CD4-positive, alpha-beta T cell (primary cell): ENCODE data around the gene SMIM3. TPM values are rescaled to one million over a fixed set of nuclear protein-coding genes. Genes with fewer than 3 reads are reported as not detected.

ENCODE experiments used
- ATAC-seq: fragments of 200-7000 bp; cut with Tn5 transposase; one replicate; pipeline ENCODE4 v1.10.0; 2022; ENCODE audit warnings: mild to moderate bottlenecking; ENCODE audit not compliant: poor library complexity
- CTCF ChIA-PET: fragments of 350-600 bp; sonication (Branson Sonifier 250); formaldehyde crosslinking; loops from one replicate; lab custom pipeline; 2021; ENCODE audit warnings: antibody characterized with exemption, inconsistent platforms; lab: Charles Lee
- POLR2A ChIA-PET: fragments of 350-600 bp; sonication (Branson Sonifier 250); formaldehyde crosslinking; loops from one replicate; lab custom pipeline; 2021; ENCODE audit warnings: antibody characterized with exemption, inconsistent platforms; lab: Charles Lee
- DNase-seq, 14 experiments: peaks; one replicate each; pipeline ENCODE4 v3.0.0-alpha.2; 2013 to 2020; ENCODE audit warnings: mixed read lengths in 2 of 14
- H3K27ac ChIP-seq, 2 donors: one replicate each; pipeline versions ENCODE4 v1.5.1 to v1.7.0; 2013; ENCODE audit warnings: low read length in 2 of 2, low read depth in 1 of 2, mild to moderate bottlenecking in 1 of 2
- H3K27me3 ChIP-seq, 2 experiments: 1 replicate in 1 of 2; 2 replicates in 1 of 2; pipeline versions ENCODE4 v1.6.1 to v1.7.0; 2013; ENCODE audit warnings: low read length in 2 of 2, control low read depth in 1 of 2, mild to moderate bottlenecking in 1 of 2, moderate library complexity in 1 of 2; ENCODE audit not compliant: insufficient read depth in 2 of 2, control insufficient read depth in 1 of 2
- H3K36me3 ChIP-seq: one replicate; pipeline ENCODE4 v1.6.1; 2013; ENCODE audit warnings: low read length, control low read depth; ENCODE audit not compliant: insufficient read depth
- H3K4me1 ChIP-seq: one replicate; pipeline ENCODE4 v1.6.1; 2013; ENCODE audit warnings: low read length, control low read depth; ENCODE audit not compliant: insufficient read depth
- H3K4me3 ChIP-seq: one replicate; pipeline ENCODE4 v1.5.1; 2013; ENCODE audit warnings: mild to moderate bottlenecking, low read length, moderate library complexity
- H3K9me3 ChIP-seq, 2 experiments: 1 replicate in 1 of 2; 2 replicates in 1 of 2; pipeline versions ENCODE4 v1.6.1 to v1.7.0; 2013; ENCODE audit warnings: low read length in 2 of 2, mild to moderate bottlenecking in 2 of 2, control low read depth in 1 of 2, moderate library complexity in 1 of 2; ENCODE audit not compliant: control insufficient read depth in 1 of 2, insufficient read depth in 1 of 2
- H3K27ac Mint-ChIP-seq: one replicate; pipeline ENCODE4 v1.8.0; 2020; ENCODE audit warnings: mixed read lengths
- H3K27me3 Mint-ChIP-seq: one replicate; pipeline ENCODE4 v1.8.0; 2021; ENCODE audit warnings: mixed read lengths
- H3K36me3 Mint-ChIP-seq: one replicate; pipeline ENCODE4 v1.8.0; 2021; ENCODE audit warnings: low read depth, mixed read lengths
- H3K4me1 Mint-ChIP-seq: one replicate; pipeline ENCODE4 v1.8.0; 2021; ENCODE audit warnings: low read depth, mixed read lengths
- H3K4me3 Mint-ChIP-seq: one replicate; pipeline ENCODE4 v1.8.0; 2020; ENCODE audit warnings: mild to moderate bottlenecking, mixed read lengths
- H3K9me3 Mint-ChIP-seq: one replicate; pipeline ENCODE4 v1.8.0; 2020; ENCODE audit warnings: mixed read lengths
- intact Hi-C, 2 experiments: fragments of 100-400 bp; cut with DNase I in 1 of 2; cut with micrococcal nuclease in 1 of 2; formaldehyde crosslinking; loops; one replicate each; pipeline versions ENCODE4 v1.15.1 to v1.9.0; 2023 to 2025; cut with DNase I, micrococcal nuclease
- total RNA-seq, 174 experiments: library from RNA in 2 of 174; stranded (reverse) in 2 of 174; gene quantifications; one replicate each; pipeline ENCODE4 v1.2.3 and lab custom pipeline; 2021 to 2026
- TF ChIP-seq, protein P1 (sequence below): fragments of 200-600 bp; IDR thresholded peaks from one replicate; pipeline ENCODE4 v1.8.0; 2022; ENCODE audit warnings: antibody characterized with exemption, mild to moderate bottlenecking

SMIM3 gene
- total RNA-seq, 2 experiments from 2014 or later = 2.9 TPM

DNA sequence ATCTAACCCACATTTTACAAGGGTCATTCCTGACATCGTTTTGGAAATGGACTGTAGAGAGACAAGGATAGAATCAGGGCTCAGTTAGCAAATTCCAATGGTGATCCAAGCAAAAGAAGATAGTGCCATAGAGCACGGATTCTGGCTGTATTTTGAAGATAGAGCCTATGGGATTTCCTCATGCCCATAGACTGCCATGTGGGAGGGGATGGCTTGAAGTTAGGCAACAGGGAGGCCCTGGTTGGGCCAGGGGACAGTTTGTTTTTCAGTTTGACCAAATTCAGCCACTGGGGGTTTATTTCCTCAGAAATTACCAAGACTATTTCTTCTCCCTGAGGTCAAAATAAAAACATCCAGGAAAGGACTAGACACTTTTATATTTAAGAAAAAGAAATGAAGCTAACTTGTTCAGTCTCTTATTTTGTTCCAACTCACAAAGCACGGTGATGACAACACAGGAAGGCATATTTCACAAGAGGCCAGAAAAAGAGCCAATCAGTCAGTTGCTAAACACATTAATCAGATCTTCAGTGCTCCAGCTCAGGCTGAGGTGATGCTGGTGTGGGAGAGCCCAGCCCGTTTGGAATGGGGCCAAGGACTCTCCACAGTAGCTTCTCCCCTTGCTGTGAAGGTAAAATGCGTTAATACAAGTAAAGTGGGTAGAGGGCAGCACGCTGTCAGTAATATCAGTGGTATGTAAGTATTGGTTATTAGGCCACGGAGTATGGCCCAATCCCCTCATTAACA lies 15.4 kb upstream of the SMIM3 start:
- TF ChIP-seq, protein P1, sequence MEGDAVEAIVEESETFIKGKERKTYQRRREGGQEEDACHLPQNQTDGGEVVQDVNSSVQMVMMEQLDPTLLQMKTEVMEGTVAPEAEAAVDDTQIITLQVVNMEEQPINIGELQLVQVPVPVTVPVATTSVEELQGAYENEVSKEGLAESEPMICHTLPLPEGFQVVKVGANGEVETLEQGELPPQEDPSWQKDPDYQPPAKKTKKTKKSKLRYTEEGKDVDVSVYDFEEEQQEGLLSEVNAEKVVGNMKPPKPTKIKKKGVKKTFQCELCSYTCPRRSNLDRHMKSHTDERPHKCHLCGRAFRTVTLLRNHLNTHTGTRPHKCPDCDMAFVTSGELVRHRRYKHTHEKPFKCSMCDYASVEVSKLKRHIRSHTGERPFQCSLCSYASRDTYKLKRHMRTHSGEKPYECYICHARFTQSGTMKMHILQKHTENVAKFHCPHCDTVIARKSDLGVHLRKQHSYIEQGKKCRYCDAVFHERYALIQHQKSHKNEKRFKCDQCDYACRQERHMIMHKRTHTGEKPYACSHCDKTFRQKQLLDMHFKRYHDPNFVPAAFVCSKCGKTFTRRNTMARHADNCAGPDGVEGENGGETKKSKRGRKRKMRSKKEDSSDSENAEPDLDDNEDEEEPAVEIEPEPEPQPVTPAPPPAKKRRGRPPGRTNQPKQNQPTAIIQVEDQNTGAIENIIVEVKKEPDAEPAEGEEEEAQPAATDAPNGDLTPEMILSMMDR = no peak
- POLR2A ChIA-PET = interaction anchor here (1.9 kb wide), 1 partner anchor 62 kb away, joined by 5 read pairs; the partner anchor contains the start of gene RBM22
- H3K36me3 Mint-ChIP-seq = no peaks in the 10 kb centered on the region
- no peaks in the 10 kb centered on the region for H3K27me3 Mint-ChIP-seq
- H3K27me3 ChIP-seq = no peaks in the 10 kb centered on the region
- no peak overlapping the region for H3K4me3 ChIP-seq
- H3K4me1 Mint-ChIP-seq = peaks cover 11% of the 10 kb centered on the region
- H3K27ac ChIP-seq = no peak overlapping the region
- no peak overlapping the region for H3K4me3 Mint-ChIP-seq
- ATAC-seq (no peak), DNase-seq (peak in 2 of 14 experiments; percentile 61 to 66)
- intact Hi-C loops = loop anchor here in 1 of 2 experiments (5.0 kb wide), 1 partner anchor 406 kb away; the partner anchor contains the start of gene TCOF1
- H3K27ac Mint-ChIP-seq = no peak overlapping the region
- CTCF ChIA-PET = interaction anchor here (0.7 to 1.4 kb wide), 2 partner anchors 15 to 62 kb away, joined by 3 to 5 read pairs; partner anchors contain the start of gene SMIM3
- H3K9me3 Mint-ChIP-seq = no peaks in the 10 kb centered on the region
- H3K36me3 ChIP-seq = no peaks in the 10 kb centered on the region
- peaks cover 0 to 3% of the 10 kb centered on the region in 2 experiments for H3K9me3 ChIP-seq
- peaks cover 9% of the 10 kb centered on the region for H3K4me1 ChIP-seq

DNA sequence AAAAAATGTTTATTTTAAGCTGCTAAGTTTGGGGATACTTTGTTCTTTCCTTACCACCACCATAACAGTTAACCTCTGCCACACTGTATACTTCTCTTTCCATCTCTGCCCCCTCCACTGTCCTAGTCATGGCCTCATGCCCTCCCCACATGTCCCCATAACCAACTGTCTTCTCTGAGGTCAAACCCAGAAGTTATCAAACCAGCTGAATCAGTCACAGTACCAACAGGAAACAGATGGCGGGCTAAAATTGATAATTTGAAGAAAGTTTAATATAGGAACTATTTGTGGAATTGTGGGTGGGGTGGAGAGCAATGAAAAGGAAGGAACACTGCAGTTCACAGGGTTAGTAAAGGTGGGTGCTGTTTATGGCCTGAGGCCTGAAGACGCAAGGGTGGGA lies 14.0 kb upstream of the SMIM3 start:
- Histone ChIP-seq H3K27me3 (no peaks in the 10 kb centered on the region), H3K9me3 (peaks cover 0 to 3% of the 10 kb centered on the region in 2 experiments), H3K4me1 (peaks cover 2% of the 10 kb centered on the region), H3K36me3 (no peaks in the 10 kb centered on the region), H3K4me3 (no peak overlapping the region), H3K27ac (no peak overlapping the region)
- H3K4me1 Mint-ChIP-seq = peaks cover 5% of the 10 kb centered on the region
- no peaks in the 10 kb centered on the region for H3K9me3 Mint-ChIP-seq
- no peaks in the 10 kb centered on the region for H3K27me3 Mint-ChIP-seq
- no peak overlapping the region for H3K4me3 Mint-ChIP-seq
- ChIA-PET POLR2A (interaction anchor here (1.8 to 1.9 kb wide), 2 partner anchors 14 to 64 kb away, joined by 4 to 5 read pairs; partner anchors contain the start of genes RBM22 and SMIM3), CTCF (no interaction called here)
- TF ChIP-seq, protein P1 = no peak
- H3K27ac Mint-ChIP-seq = no peak overlapping the region
- ATAC-seq (no peak), DNase-seq (no peak)
- no peaks in the 10 kb centered on the region for H3K36me3 Mint-ChIP-seq
- intact Hi-C loops = loop anchor here in 1 of 2 experiments (5.0 kb wide), 1 partner anchor 407 kb away; the partner anchor contains the start of gene TCOF1

DNA sequence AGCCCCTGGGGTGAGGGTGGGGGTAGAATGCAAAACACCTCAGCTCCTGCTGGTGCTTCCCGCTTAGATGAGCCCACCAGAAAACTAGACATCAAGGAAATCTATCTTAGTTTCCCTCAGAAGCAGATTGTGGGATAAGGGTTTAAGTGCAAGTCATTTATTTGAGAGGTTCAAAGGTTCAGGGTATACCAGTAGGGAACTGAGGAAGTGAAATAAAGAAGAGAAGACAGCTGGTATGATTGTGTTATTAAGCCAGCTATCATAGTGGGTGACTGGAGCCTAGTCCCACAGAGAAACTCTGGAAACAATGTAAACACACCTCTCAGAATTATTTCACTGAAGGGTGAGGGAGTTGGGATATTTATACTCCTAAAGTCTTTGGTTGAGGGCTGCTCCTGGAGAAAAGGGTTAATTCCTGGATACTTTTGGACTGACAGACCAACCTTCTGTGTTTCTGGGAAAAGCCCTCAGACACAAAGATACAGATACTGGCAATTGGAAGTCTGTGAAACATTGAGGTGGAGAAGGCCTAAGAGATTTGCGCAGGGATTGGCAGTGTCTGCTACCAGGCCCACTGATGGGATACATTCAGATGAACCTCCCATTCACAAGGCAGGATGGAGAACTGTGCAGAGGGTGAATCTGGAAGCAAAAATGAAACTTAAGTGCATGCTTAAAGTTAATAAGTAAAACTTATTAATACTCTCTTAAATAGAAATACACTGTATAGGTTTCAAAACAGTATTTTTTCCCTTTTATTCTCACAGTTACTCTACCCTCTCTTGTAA lies 13.4 kb upstream of the SMIM3 start:
- H3K36me3 ChIP-seq = no peaks in the 10 kb centered on the region
- ChIA-PET POLR2A (interaction anchor here (0.9 to 1.8 kb wide), 3 partner anchors 13 to 64 kb away, joined by 3 to 4 read pairs (median 3); partner anchors contain the start of genes RBM22 and SMIM3), CTCF (no interaction called here)
- H3K4me3 Mint-ChIP-seq = no peak overlapping the region
- H3K4me3 ChIP-seq = no peak overlapping the region
- H3K4me1 Mint-ChIP-seq = peaks cover 4% of the 10 kb centered on the region
- no peak overlapping the region for H3K27ac ChIP-seq
- H3K9me3 ChIP-seq = peaks cover 0 to 3% of the 10 kb centered on the region in 2 experiments
- H3K27ac Mint-ChIP-seq = no peak overlapping the region
- H3K9me3 Mint-ChIP-seq = no peaks in the 10 kb centered on the region
- H3K36me3 Mint-ChIP-seq = no peaks in the 10 kb centered on the region
- H3K27me3 ChIP-seq = no peaks in the 10 kb centered on the region
- intact Hi-C loops = no loop called here
- DNase-seq = no peak
- H3K4me1 ChIP-seq = no peaks in the 10 kb centered on the region
- no peaks in the 10 kb centered on the region for H3K27me3 Mint-ChIP-seq
- TF ChIP-seq, protein P1 = no peak
- ATAC-seq = no peak
